Endothelial cell (in vitro differentiated cells): ENCODE data around the gene CHST8. TPM values are rescaled to one million over a fixed set of nuclear protein-coding genes. Genes with fewer than 3 reads are reported as not detected.

Experiments used
- DNase-seq: peaks from one replicate; pipeline ENCODE4 v3.0.0; 2021; ENCODE audit warnings: low spot score
- H3K27ac Mint-ChIP-seq: one replicate; pipeline ENCODE4 v1.8.0; 2021; ENCODE audit warnings: mixed read lengths, inconsistent platforms; ENCODE audit not compliant: unreplicated experiment
- H3K27me3 Mint-ChIP-seq: one replicate; pipeline ENCODE4 v1.8.0; 2021; ENCODE audit warnings: mild to moderate bottlenecking, moderate library complexity, mixed read lengths, inconsistent platforms; ENCODE audit not compliant: unreplicated experiment
- H3K36me3 Mint-ChIP-seq: one replicate; pipeline ENCODE4 v1.8.0; 2021; ENCODE audit warnings: mild to moderate bottlenecking, low read depth, mixed read lengths, inconsistent platforms; ENCODE audit not compliant: unreplicated experiment
- H3K4me1 Mint-ChIP-seq: one replicate; pipeline ENCODE4 v1.8.0; 2021; ENCODE audit warnings: mild to moderate bottlenecking, mixed read lengths, inconsistent platforms; ENCODE audit not compliant: unreplicated experiment
- H3K4me3 Mint-ChIP-seq: one replicate; pipeline ENCODE4 v1.8.0; 2021; ENCODE audit warnings: mild to moderate bottlenecking, mixed read lengths, inconsistent platforms; ENCODE audit not compliant: unreplicated experiment
- H3K9me3 Mint-ChIP-seq: one replicate; pipeline ENCODE4 v1.8.0; 2021; ENCODE audit warnings: mixed read lengths, inconsistent platforms; ENCODE audit not compliant: unreplicated experiment
- CTCF ChIP-seq: fragments of 200-600 bp; sonication (generic); IDR thresholded peaks from one replicate; pipeline ENCODE4 v1.5.0; 2021; ENCODE audit warnings: antibody characterized with exemption; ENCODE audit not compliant: unreplicated experiment
- total RNA-seq: library from RNA; stranded (reverse); fragmentation: NEBNext Ultra II Directional; extraction: Animal tissue kit (Norgen Biotek cat#: 25700); gene quantifications from one replicate; pipeline ENCODE4 v1.2.1, GENCODE V29; 2021; ENCODE audit not compliant: unreplicated experiment

Gene CHST8
- total RNA-seq, 1 donor from 2014 or later, result 0.54 TPM

- Mint-ChIP-seq H3K4me1 (no peaks in the 10 kb centered on the region), H3K4me3 (no peak overlapping the region), H3K27me3 (peaks cover 2% of the 10 kb centered on the region), H3K27ac (no peak overlapping the region), H3K9me3 (no peaks in the 10 kb centered on the region), H3K36me3 (no peaks in the 10 kb centered on the region)
- TF ChIP-seq CTCF, result no peak
- DNase-seq, result no peak
Measured at GRCh38 chr19:33704271-33704670, 82.5 kb downstream of the CHST8 start.

GRCh38 chr19:33705090-33705847, 83.5 kb downstream of the CHST8 start:
- TF ChIP-seq CTCF, result no peak
- Mint-ChIP-seq H3K4me3 (no peak overlapping the region), H3K27me3 (peaks cover 2% of the 10 kb centered on the region), H3K27ac (no peak overlapping the region), H3K4me1 (peaks cover 4% of the 10 kb centered on the region), H3K9me3 (no peaks in the 10 kb centered on the region), H3K36me3 (no peaks in the 10 kb centered on the region)
- no peak for DNase-seq

GRCh38 chr19:33705860-33706259, 84.1 kb downstream of the CHST8 start:
- DNase-seq, result no peak
- H3K27ac Mint-ChIP-seq, result no peak overlapping the region
- no peaks in the 10 kb centered on the region for H3K9me3 Mint-ChIP-seq
- H3K4me1 Mint-ChIP-seq, result peaks cover 6% of the 10 kb centered on the region
- no peak for TF ChIP-seq CTCF
- H3K27me3 Mint-ChIP-seq, result peaks cover 2% of the 10 kb centered on the region
- H3K4me3 Mint-ChIP-seq, result no peak overlapping the region
- no peaks in the 10 kb centered on the region for H3K36me3 Mint-ChIP-seq

GRCh38 chr19:33706631-33707030, 84.9 kb downstream of the CHST8 start:
- H3K4me1 Mint-ChIP-seq, result peaks cover 6% of the 10 kb centered on the region
- no peak overlapping the region for H3K27ac Mint-ChIP-seq
- no peak for DNase-seq
- no peak overlapping the region for H3K4me3 Mint-ChIP-seq
- H3K9me3 Mint-ChIP-seq, result no peaks in the 10 kb centered on the region
- no peaks in the 10 kb centered on the region for H3K36me3 Mint-ChIP-seq
- H3K27me3 Mint-ChIP-seq, result peaks cover 2% of the 10 kb centered on the region
- no peak for TF ChIP-seq CTCF

GRCh38 chr19:33712268-33712667, 90.5 kb downstream of the CHST8 start:
- H3K4me3 Mint-ChIP-seq, result no peak overlapping the region
- no peaks in the 10 kb centered on the region for H3K9me3 Mint-ChIP-seq
- no peak for DNase-seq
- no peak for TF ChIP-seq CTCF
- no peak overlapping the region for H3K27ac Mint-ChIP-seq
- H3K27me3 Mint-ChIP-seq, result peaks cover 5% of the 10 kb centered on the region
- H3K36me3 Mint-ChIP-seq, result no peaks in the 10 kb centered on the region
- peaks cover 6% of the 10 kb centered on the region for H3K4me1 Mint-ChIP-seq
